GM12872 (cell line): ENCODE results near the gene TEAD2.

Experiments
- TF ChIP-seq, protein P1 (sequence below): IDR thresholded peaks from 3 replicates; pipeline ENCODE4 v1.5.1; 2011; ENCODE audit warnings: low read depth, mild to moderate bottlenecking, low read length, moderate library complexity; ENCODE audit not compliant: insufficient read depth

The TEAD2 gene

DNA sequence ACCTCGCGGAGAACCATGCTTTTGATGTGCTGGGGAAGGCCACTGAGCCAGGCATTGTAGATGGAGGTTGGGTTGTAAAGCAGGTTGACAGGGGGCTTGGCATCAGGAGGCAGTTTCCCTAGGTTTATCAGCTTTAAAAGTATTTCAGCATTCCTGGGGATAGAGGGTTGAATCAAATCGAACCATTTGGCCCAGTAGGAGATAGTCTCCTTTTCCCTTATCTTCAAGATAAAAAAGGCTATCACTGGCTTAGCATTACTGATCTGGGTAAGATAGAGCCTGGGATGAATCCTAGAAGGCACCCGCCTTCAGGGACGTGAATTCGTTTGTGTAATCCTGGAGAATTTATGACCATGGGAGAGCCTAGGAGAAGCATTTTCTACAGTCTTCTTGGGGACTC is 67.8 kb downstream of the TEAD2 start:
- TF ChIP-seq, protein P1, sequence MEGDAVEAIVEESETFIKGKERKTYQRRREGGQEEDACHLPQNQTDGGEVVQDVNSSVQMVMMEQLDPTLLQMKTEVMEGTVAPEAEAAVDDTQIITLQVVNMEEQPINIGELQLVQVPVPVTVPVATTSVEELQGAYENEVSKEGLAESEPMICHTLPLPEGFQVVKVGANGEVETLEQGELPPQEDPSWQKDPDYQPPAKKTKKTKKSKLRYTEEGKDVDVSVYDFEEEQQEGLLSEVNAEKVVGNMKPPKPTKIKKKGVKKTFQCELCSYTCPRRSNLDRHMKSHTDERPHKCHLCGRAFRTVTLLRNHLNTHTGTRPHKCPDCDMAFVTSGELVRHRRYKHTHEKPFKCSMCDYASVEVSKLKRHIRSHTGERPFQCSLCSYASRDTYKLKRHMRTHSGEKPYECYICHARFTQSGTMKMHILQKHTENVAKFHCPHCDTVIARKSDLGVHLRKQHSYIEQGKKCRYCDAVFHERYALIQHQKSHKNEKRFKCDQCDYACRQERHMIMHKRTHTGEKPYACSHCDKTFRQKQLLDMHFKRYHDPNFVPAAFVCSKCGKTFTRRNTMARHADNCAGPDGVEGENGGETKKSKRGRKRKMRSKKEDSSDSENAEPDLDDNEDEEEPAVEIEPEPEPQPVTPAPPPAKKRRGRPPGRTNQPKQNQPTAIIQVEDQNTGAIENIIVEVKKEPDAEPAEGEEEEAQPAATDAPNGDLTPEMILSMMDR, result no peak
